Activated T-cell treated with anti-CD3 and anti-CD28 coated beads, Interleukin-2, amount 50 U/mL, for 24 hours (primary cell): ENCODE results near the gene NEK6.
A peak's percentile ranks its signal among the peaks of the same experiment; 100 is the strongest.

Source experiments
- DNase-seq: peaks from one replicate; pipeline ENCODE4 v3.0.0-alpha.2; 2020
- H3K27ac Mint-ChIP-seq: 2 replicates; pipeline ENCODE4 v1.8.0; 2020; ENCODE audit warnings: mild to moderate bottlenecking, mixed read lengths
- H3K27me3 Mint-ChIP-seq: 2 replicates; pipeline ENCODE4 v1.8.0; 2020; ENCODE audit warnings: mixed read lengths
- H3K36me3 Mint-ChIP-seq: 2 replicates; pipeline ENCODE4 v1.8.0; 2020; ENCODE audit warnings: low read depth, mixed read lengths
- H3K4me1 Mint-ChIP-seq: 2 replicates; pipeline ENCODE4 v1.8.0; 2020; ENCODE audit warnings: low read depth, mixed read lengths
- H3K4me3 Mint-ChIP-seq: 2 replicates; pipeline ENCODE4 v1.8.0; 2020; ENCODE audit warnings: mild to moderate bottlenecking, moderate library complexity, mixed read lengths
- H3K9me3 Mint-ChIP-seq: 2 replicates; pipeline ENCODE4 v1.8.0; 2020; ENCODE audit warnings: mixed read lengths

The NEK6 gene

DNA sequence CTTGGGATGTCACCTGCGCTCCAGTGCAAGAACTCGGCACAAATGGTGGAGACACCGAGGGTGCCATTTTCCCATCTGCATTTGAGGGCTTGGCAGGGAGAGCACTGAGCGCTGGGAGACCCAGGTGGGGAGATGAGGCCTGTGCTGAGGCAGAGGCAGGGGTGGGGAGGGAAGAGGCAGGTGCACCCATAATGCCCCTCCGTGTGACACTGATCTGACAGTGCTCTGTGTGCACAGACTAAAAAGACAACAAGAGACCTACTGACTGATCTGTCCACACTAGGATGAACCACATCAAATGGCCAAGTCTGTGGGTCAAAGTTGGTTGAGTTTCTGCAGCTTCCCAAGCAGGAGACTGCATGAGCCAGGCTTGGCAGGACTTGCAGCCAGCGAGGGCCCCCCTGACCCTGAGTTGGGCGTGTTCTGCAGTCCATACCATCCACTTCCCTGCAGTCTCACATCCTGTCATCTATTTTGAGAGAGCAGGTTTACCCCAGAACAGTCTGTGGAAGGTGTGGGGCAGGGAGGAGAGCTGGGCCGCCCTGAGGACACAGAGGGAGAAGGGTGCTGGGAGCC lies 41.9 kb downstream of the NEK6 start:
- no peak for DNase-seq
- Mint-ChIP-seq H3K27me3 (no peaks in the 10 kb centered on the region), H3K4me3 (no peak overlapping the region), H3K36me3 (peaks cover 10% of the 10 kb centered on the region), H3K9me3 (no peaks in the 10 kb centered on the region), H3K4me1 (peaks cover 12% of the 10 kb centered on the region), H3K27ac (no peak overlapping the region)

DNA sequence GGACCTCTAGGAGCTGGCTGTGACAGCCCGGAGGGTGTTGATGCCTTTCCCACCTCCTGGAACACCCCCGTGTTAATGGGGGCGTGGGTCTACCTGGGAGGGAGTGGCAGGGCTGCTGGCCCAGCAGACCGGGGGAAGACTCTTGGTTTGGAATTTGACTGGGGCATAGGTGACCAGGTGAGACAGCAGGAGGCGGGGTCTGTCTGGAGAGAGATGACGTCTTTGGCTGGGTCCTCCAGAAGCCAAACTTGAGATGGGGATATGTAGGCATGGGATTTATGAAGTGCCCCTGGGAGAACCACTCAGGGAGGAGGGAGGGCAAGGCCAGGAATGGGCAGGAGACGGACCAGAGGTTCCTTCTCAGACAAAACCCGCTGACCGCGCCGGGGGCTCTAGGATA lies 42.6 kb downstream of the NEK6 start:
- H3K36me3 Mint-ChIP-seq, result peaks cover 10% of the 10 kb centered on the region
- DNase-seq, result no peak
- H3K27me3 Mint-ChIP-seq, result no peaks in the 10 kb centered on the region
- H3K4me3 Mint-ChIP-seq, result no peak overlapping the region
- peaks cover 7% of the 10 kb centered on the region for H3K4me1 Mint-ChIP-seq
- no peak overlapping the region for H3K27ac Mint-ChIP-seq
- no peaks in the 10 kb centered on the region for H3K9me3 Mint-ChIP-seq

- H3K4me3 Mint-ChIP-seq, result no peak overlapping the region
- H3K27me3 Mint-ChIP-seq, result no peaks in the 10 kb centered on the region
- peaks cover 10% of the 10 kb centered on the region for H3K36me3 Mint-ChIP-seq
- peaks cover 14% of the 10 kb centered on the region for H3K4me1 Mint-ChIP-seq
- no peak overlapping the region for H3K27ac Mint-ChIP-seq
- no peak for DNase-seq
- no peaks in the 10 kb centered on the region for H3K9me3 Mint-ChIP-seq
Measured at GRCh38 chr9:124302921-124303320, 45.2 kb downstream of the NEK6 start.

GRCh38 chr9:124303762-124304161 lies 46.0 kb downstream of the NEK6 start:
- Mint-ChIP-seq H3K27me3 (no peaks in the 10 kb centered on the region), H3K4me3 (no peak overlapping the region), H3K4me1 (peaks cover 14% of the 10 kb centered on the region), H3K36me3 (peaks cover 10% of the 10 kb centered on the region), H3K9me3 (no peaks in the 10 kb centered on the region), H3K27ac (no peak overlapping the region)
- DNase-seq, result no peak

GRCh38 chr9:124304285-124304684 lies 46.5 kb downstream of the NEK6 start:
- Mint-ChIP-seq H3K27me3 (no peaks in the 10 kb centered on the region), H3K9me3 (no peaks in the 10 kb centered on the region), H3K27ac (no peak overlapping the region), H3K4me1 (peaks cover 13% of the 10 kb centered on the region), H3K36me3 (peaks cover 10% of the 10 kb centered on the region), H3K4me3 (no peak overlapping the region)
- no peak for DNase-seq

DNA sequence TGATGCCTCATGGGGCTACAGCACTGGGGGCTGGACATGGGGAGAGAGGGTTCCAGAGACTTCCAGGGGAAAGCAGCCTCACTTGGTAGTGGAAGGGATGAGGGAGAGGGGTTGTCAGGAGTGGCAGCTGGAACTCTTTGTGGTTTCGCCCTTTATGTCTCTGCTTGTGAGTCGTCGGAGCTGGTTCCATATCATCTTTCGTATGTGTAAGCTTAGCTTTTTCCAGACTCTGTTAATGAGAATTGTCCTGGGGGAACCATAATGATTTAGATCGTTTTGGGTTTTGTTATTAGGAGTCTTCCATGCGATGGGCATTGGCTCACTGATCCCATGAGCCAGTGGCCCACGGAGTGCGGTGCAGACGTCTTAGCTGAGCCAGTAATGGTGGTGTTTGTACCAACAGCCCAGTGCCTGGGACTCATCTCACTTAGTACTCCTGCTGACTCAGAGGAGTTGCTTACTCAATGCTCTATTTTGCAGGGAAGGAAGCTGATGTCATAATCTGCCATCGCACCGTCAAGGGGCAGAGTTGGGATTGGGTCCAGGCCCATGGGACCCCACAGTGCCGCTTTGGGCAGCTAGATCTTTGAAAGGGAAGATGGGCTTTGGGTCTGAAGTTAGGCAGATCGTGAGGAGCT lies 48.5 kb downstream of the NEK6 start:
- Mint-ChIP-seq H3K4me1 (peaks cover 11% of the 10 kb centered on the region), H3K36me3 (peaks cover 10% of the 10 kb centered on the region), H3K4me3 (no peak overlapping the region), H3K9me3 (no peaks in the 10 kb centered on the region), H3K27ac (peak overlapping the region; percentile 47), H3K27me3 (no peaks in the 10 kb centered on the region)
- DNase-seq, result no peak

- Mint-ChIP-seq H3K27me3 (no peaks in the 10 kb centered on the region), H3K27ac (no peak overlapping the region), H3K36me3 (peaks cover 9% of the 10 kb centered on the region), H3K4me3 (no peak overlapping the region), H3K4me1 (peaks cover 11% of the 10 kb centered on the region), H3K9me3 (no peaks in the 10 kb centered on the region)
- DNase-seq, result no peak
Measured at GRCh38 chr9:124307379-124308030, 49.8 kb downstream of the NEK6 start.

DNA sequence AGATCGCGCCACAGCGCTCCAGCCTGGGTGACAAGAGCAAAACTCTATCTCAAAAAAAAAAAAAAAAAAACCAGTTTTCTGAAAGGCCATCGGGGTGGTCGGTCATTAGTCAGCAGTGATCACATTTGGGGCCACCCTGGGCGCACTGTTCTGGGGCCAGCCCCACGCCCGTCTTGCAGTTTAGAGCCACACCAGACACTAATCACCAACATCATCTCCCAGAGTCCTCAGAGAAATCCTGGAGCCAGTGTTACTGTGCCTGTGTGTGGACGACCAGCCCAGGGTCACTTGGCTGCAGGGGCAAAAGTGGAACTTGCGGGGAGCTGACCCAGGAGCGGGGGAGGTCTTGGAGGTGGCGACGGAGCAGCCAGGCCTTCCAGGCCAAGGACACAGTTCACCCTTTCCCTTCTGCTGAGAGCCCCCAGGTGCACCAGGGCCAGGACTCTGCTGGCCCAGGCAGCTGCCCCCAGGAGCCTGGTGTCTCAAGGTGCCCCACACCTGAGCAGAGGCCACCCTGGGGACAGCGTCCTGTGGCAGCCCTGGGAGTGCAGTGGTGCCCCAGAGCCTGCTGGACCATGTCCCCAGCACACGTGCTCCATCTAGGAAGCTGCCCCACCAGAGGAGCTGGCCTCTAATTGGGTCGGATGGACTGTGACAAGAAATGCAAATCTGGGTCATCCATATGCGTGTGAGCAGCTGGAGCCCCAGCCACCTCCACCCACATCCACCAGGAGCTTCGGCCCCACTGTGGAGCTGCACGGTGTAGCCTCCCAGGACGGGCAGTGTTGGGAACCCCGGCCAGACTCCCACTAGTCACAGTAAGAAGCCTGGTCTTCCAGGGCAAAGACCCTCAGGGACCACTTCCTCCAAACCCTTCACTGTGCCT lies 51.1 kb downstream of the NEK6 start:
- H3K27me3 Mint-ChIP-seq, result no peaks in the 10 kb centered on the region
- no peak for DNase-seq
- H3K36me3 Mint-ChIP-seq, result peaks cover 2% of the 10 kb centered on the region
- H3K4me1 Mint-ChIP-seq, result peaks cover 11% of the 10 kb centered on the region
- no peaks in the 10 kb centered on the region for H3K9me3 Mint-ChIP-seq
- no peak overlapping the region for H3K27ac Mint-ChIP-seq
- no peak overlapping the region for H3K4me3 Mint-ChIP-seq

GRCh38 chr9:124309667-124310084 lies 51.9 kb downstream of the NEK6 start:
- Mint-ChIP-seq H3K4me1 (peaks cover 11% of the 10 kb centered on the region), H3K9me3 (no peaks in the 10 kb centered on the region), H3K27me3 (no peaks in the 10 kb centered on the region), H3K27ac (no peak overlapping the region), H3K4me3 (no peak overlapping the region), H3K36me3 (no peaks in the 10 kb centered on the region)
- DNase-seq, result no peak

GRCh38 chr9:124311283-124311682 lies 53.5 kb downstream of the NEK6 start:
- H3K27me3 Mint-ChIP-seq, result no peaks in the 10 kb centered on the region
- no peaks in the 10 kb centered on the region for H3K9me3 Mint-ChIP-seq
- no peak overlapping the region for H3K27ac Mint-ChIP-seq
- H3K36me3 Mint-ChIP-seq, result peaks cover 3% of the 10 kb centered on the region
- H3K4me1 Mint-ChIP-seq, result peaks cover 3% of the 10 kb centered on the region
- H3K4me3 Mint-ChIP-seq, result no peak overlapping the region
- no peak for DNase-seq

DNA sequence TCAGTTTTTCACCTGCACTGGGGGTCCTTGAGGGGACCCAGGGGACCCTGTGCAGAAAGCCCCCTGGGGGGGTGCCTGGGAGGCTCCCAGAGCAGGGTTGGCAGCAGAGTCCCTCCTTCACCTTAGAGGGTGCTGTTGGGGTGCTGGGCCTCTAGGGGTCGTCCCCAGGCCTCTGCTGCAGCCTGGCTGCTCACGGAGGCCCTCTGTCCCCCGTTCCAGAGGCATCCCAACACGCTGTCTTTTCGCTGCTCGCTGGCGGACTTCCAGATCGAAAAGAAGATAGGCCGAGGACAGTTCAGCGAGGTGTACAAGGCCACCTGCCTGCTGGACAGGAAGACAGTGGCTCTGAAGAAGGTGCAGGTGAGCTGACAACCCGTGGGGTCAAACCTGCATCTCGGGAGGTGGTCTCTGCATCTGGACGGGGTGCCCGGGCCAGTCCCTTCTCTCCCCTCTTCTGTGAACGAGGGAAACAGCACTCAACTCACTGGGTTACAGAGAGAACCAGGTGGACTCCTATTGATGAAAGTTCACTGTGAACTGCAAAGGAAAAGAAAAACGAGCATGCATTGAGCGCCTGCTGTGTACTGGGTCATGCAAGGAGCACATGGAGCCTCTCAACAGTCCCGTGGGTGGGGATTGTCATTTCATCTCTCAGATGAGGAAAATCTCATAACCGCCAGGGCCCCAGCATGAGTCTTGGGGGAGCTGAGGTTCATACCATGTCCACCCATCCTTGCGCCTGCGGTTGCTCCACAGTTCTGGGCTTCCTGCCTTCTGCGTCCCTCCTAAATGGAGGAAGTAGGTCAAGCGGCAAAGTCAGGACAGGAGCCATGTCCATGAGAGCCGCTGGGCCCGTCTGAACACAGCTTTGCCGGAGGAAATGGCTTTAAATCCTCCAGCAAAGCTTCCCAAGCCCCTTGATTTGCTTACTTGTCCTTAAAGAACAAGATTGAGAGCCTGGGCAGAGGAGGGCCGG lies 54.8 kb downstream of the NEK6 start:
- DNase-seq, result no peak
- H3K36me3 Mint-ChIP-seq, result peaks cover 6% of the 10 kb centered on the region
- H3K27ac Mint-ChIP-seq, result no peak overlapping the region
- no peak overlapping the region for H3K4me3 Mint-ChIP-seq
- no peaks in the 10 kb centered on the region for H3K4me1 Mint-ChIP-seq
- H3K9me3 Mint-ChIP-seq, result no peaks in the 10 kb centered on the region
- no peaks in the 10 kb centered on the region for H3K27me3 Mint-ChIP-seq

GRCh38 chr9:124313940-124314339 lies 56.2 kb downstream of the NEK6 start:
- Mint-ChIP-seq H3K9me3 (no peaks in the 10 kb centered on the region), H3K4me1 (no peaks in the 10 kb centered on the region), H3K27ac (no peak overlapping the region), H3K4me3 (no peak overlapping the region), H3K36me3 (peaks cover 7% of the 10 kb centered on the region), H3K27me3 (no peaks in the 10 kb centered on the region)
- no peak for DNase-seq

DNA sequence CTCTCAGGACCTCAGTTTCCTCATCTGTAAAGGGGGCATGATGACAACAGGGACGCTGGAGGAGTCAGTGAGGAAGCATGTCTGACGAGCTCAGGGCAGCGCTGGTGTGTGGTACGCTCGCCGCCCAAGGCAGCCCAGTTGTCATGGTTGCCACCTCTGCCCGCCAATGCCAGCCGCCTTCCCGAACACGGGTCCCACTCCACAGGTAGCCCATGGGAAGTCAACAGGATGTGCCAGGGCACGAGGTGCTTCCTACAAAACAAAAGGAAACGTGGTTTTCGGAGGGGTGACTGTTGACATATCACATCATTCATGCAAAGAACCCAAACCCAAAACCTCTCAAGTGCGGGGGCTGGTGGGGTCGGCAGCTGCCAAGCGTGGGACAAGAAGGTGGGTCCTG lies 58.1 kb downstream of the NEK6 start:
- Mint-ChIP-seq H3K27ac (no peak overlapping the region), H3K36me3 (peaks cover 10% of the 10 kb centered on the region), H3K4me1 (no peaks in the 10 kb centered on the region), H3K4me3 (no peak overlapping the region), H3K9me3 (no peaks in the 10 kb centered on the region), H3K27me3 (no peaks in the 10 kb centered on the region)
- no peak for DNase-seq
